HepG2 (cell line): ENCODE results near the gene RLF. TPM values are rescaled to one million over a fixed set of nuclear protein-coding genes. Genes with fewer than 3 reads are reported as not detected.

Source experiments
- AKNA ChIP-seq: sonication (generic); formaldehyde crosslinking; IDR thresholded peaks from 2 replicates; pipeline ENCODE4 v1.4.0; 2020; ENCODE audit warnings: missing genetic modification reagents, borderline replicate concordance
- BCL6 ChIP-seq: IDR thresholded peaks from 2 replicates; pipeline ENCODE4 v1.6.1; 2016; ENCODE audit warnings: missing genetic modification reagents, missing compliant biosample characterization
- FOSL2 ChIP-seq: sonication (generic); formaldehyde crosslinking; IDR thresholded peaks from 2 replicates; pipeline ENCODE4 v1.4.0; 2020; ENCODE audit warnings: missing genetic modification reagents
- HNF4A ChIP-seq: sonication (generic); formaldehyde crosslinking; IDR thresholded peaks from 2 replicates; pipeline ENCODE4 v1.4.0; 2020; ENCODE audit warnings: missing genetic modification reagents
- HNF4G ChIP-seq, 2 experiments: sonication (generic) in 1 of 2; formaldehyde crosslinking in 1 of 2; IDR thresholded peaks; 2 replicates each; pipeline versions ENCODE4 v1.4.0 to v1.6.1; 2011 to 2020; ENCODE audit warnings: borderline replicate concordance in 2 of 2, low read depth in 2 of 2, mild to moderate bottlenecking in 2 of 2, low read length in 1 of 2, missing genetic modification reagents in 1 of 2, moderate library complexity in 1 of 2
- NAIF1 ChIP-seq: sonication (generic); formaldehyde crosslinking; IDR thresholded peaks from 2 replicates; pipeline ENCODE4 v1.5.0; 2020; ENCODE audit warnings: mild to moderate bottlenecking, missing genetic modification reagents, borderline replicate concordance
- SKIL ChIP-seq: sonication (generic); formaldehyde crosslinking; IDR thresholded peaks from 2 replicates; pipeline ENCODE4 v1.8.0; 2022; ENCODE audit warnings: missing genetic modification reagents, mild to moderate bottlenecking, moderate library complexity, borderline replicate concordance
- SMAD3 ChIP-seq: sonication (generic); formaldehyde crosslinking; IDR thresholded peaks from 2 replicates; pipeline ENCODE4 v1.4.0; 2020; ENCODE audit warnings: missing genetic modification reagents
- ZNF644 ChIP-seq: IDR thresholded peaks from 2 replicates; pipeline ENCODE4 v1.6.1; 2016; ENCODE audit warnings: low read depth
- ZZZ3 ChIP-seq: sonication (generic); formaldehyde crosslinking; IDR thresholded peaks from 2 replicates; pipeline ENCODE4 v1.4.0; 2020; ENCODE audit warnings: missing genetic modification reagents, mild to moderate bottlenecking, borderline replicate concordance
- polyA plus RNA-seq, 8 experiments: library from polyadenylated mRNA; depleted of rRNA in 3 of 8; stranded (reverse) in 7 of 8; unstranded in 1 of 8; fragments of >200 nt; fragmentation: Illumina TruSeq in 4 of 8; extraction: Trizol in 4 of 8; gene quantifications; 2 replicates each; pipeline versions ENCODE4 v1.2.1 to v1.2.3, GENCODE V29; 2011 to 2016; ENCODE audit warnings: low read depth in 4 of 8, missing spikeins in 1 of 8, mixed read lengths in 1 of 8; ENCODE audit not compliant: insufficient read depth in 1 of 8
- total RNA-seq, 5 experiments: library from RNA; depleted of rRNA; stranded (reverse); fragments of >200 nt; fragmentation: Illumina TruSeq; extraction: Trizol; gene quantifications; 2 replicates each; pipeline ENCODE4 v1.2.3, GENCODE V29; 2016; ENCODE audit warnings: low read depth in 1 of 5
- TF ChIP-seq, protein P1 (sequence below): sonication (generic); formaldehyde crosslinking; IDR thresholded peaks from 2 replicates; pipeline ENCODE4 v1.4.0; 2020; ENCODE audit warnings: mild to moderate bottlenecking, missing genetic modification reagents

The RLF gene
- total and polyA plus RNA-seq, 2 of the 13 experiments (the other 11 are each of a cell fraction or from before 2014, with no cell fraction given), result 9.0 to 15.7 TPM

DNA sequence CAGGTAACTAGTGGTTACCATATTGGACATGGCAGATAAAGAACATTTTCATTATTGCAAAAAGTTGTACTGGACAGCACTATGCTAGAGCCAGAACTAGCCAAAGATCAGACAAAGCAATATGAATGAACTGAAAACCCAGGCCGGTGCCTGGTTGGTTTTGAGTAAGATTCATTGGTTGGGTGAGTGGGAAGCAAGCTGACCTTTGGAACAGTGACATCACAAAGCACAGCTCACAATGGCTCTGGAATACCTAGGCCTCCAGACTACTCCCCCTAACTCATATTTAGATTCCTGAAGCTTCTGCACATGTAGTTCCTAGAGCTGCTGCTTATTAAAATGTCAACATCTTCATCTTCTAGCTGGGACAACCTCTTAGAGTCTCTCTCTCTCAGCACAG is 86.5 kb downstream of the RLF start, which contains the start of gene TMCO2 (continued):
- TF ChIP-seq, protein P1, sequence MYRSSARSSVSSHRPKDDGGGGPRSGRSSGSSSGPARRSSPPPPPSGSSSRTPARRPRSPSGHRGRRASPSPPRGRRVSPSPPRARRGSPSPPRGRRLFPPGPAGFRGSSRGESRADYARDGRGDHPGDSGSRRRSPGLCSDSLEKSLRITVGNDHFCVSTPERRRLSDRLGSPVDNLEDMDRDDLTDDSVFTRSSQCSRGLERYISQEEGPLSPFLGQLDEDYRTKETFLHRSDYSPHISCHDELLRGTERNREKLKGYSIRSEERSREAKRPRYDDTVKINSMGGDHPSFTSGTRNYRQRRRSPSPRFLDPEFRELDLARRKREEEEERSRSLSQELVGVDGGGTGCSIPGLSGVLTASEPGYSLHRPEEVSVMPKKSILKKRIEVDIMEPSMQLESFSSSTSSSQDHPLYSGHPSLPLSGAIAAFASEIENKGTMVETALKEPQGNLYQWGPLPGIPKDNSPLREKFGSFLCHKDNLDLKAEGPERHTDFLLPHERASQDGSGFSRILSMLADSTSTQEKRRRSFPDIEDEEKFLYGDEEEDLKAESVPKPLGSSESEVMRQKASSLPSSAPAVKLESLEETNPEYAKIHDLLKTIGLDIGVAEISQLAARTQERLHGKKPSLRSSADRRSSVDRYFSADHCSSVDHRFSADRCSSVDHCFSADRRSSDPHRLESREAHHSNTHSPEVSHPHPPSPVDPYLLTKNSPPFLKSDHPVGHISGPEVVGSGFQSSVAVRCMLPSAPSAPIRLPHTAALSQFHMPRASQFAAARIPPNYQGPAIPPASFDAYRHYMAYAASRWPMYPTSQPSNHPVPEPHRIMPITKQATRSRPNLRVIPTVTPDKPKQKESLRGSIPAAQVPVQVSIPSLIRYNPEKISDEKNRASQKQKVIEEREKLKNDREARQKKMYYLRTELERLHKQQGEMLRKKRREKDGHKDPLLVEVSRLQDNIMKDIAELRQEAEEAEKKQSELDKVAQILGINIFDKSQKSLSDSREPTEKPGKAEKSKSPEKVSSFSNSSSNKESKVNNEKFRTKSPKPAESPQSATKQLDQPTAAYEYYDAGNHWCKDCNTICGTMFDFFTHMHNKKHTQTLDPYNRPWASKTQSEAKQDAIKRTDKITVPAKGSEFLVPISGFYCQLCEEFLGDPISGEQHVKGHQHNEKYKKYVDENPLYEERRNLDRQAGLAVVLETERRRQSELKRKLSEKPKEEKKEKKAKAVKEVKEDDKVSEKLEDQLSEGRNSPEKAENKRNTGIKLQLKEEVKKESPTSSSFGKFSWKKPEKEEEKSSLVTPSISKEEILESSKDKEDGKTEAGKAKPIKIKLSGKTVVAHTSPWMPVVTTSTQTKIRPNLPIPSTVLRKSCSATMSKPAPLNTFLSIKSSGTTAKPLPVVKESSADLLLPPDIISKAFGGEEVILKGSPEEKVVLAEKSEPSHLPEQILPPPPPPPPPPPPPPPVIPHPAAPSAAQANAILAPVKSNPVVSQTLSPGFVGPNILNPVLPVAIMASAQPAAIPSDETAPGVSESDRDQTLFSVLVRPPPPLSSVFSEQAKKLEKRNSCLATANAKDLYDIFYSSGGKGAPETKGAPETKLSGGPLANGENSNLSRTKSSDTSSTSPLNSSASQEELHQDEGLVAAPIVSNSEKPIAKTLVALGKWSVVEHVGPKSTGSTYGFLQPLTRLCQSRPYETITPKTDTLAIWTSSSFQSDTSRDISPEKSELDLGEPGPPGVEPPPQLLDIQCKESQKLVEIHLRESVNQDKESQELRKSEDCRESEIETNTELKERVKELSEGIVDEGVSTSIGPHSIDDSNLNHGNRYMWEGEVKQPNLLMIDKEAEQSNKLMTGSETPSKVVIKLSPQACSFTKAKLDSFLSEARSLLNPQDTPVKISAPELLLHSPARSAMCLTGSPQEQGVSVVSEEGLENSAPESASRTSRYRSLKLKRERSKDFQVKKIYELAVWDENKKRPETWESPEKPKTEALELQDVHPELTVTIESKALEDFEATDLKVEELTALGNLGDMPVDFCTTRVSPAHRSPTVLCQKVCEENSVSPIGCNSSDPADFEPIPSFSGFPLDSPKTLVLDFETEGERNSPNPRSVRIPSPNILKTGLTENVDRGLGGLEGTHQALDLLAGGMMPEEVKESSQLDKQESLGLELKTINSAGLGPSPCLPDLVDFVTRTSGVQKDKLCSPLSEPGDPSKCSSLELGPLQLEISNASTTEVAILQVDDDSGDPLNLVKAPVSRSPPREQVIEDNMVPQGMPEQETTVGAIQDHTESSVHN (CRISPR knock-in tag), result no peak
- 0 out of 2 replicates have a peak, but pooled peaks have one; percentile 20 for TF ChIP-seq FOSL2 (CRISPR knock-in tag)
- no peak for TF ChIP-seq AKNA (CRISPR knock-in tag)
- TF ChIP-seq NAIF1, result 0 out of 2 replicates have a peak, but pooled peaks have one; percentile 45
- no peak for TF ChIP-seq SKIL (CRISPR knock-in tag)
- no peak for TF ChIP-seq ZZZ3 (CRISPR knock-in tag)
- TF ChIP-seq ZNF644 (CRISPR knock-in tag), result peak; percentile 91
- peak; percentile 9; the same call in 1 of the 2 replicates for TF ChIP-seq BCL6
- TF ChIP-seq HNF4G (IDR thresholded peaks at IDR 0.05; ENCODE audit: borderline replicate concordance, low read depth, low read length), result peak; percentile 80
- no peak; the same call in 1 of the 2 replicates for TF ChIP-seq HNF4G (CRISPR knock-in tag; IDR thresholded peaks at IDR 0.05; ENCODE audit: borderline replicate concordance, low read depth)
- no peak for TF ChIP-seq SMAD3 (CRISPR knock-in tag)
- peak; percentile 78 for TF ChIP-seq HNF4A (CRISPR knock-in tag)
